HepG2 (cell line): ENCODE measurements around the gene ZBTB7A. TPM values are rescaled to one million over a fixed set of nuclear protein-coding genes. Genes with fewer than 3 reads are reported as not detected.

Experiments used
- AHR ChIP-seq: IDR thresholded peaks from 2 replicates; pipeline ENCODE4 v1.6.1; 2018; ENCODE audit warnings: missing genetic modification reagents, missing compliant biosample characterization
- BRD4 ChIP-seq: sonication (generic); formaldehyde crosslinking; IDR thresholded peaks from 2 replicates; pipeline ENCODE4 v1.4.0; 2020; ENCODE audit warnings: missing genetic modification reagents
- NCOA1 ChIP-seq: sonication (generic); formaldehyde crosslinking; IDR thresholded peaks from 2 replicates; pipeline ENCODE4 v1.9.0; 2021; ENCODE audit warnings: missing genetic modification reagents
- NFYB ChIP-seq: sonication (generic); formaldehyde crosslinking; IDR thresholded peaks from 2 replicates; pipeline ENCODE4 v1.4.0; 2020; ENCODE audit warnings: missing genetic modification reagents
- NPAS2 ChIP-seq: sonication (generic); formaldehyde crosslinking; IDR thresholded peaks from 2 replicates; pipeline ENCODE4 v1.8.0; 2022; ENCODE audit warnings: mild to moderate bottlenecking, missing genetic modification reagents, borderline replicate concordance
- PAF1 ChIP-seq: IDR thresholded peaks from 2 replicates; pipeline ENCODE4 v1.6.1; 2016; ENCODE audit warnings: missing genetic modification reagents, missing compliant biosample characterization
- SRSF9 ChIP-seq: fragments of 200-400 bp; formaldehyde crosslinking; IDR thresholded peaks from 2 replicates; pipeline ENCODE4 v1.6.1; 2018; ENCODE audit warnings: borderline replicate concordance, mild to moderate bottlenecking, low read depth, low read length; ENCODE audit not compliant: insufficient read depth, poor library complexity, severe bottlenecking
- THAP9 ChIP-seq: sonication (generic); formaldehyde crosslinking; IDR thresholded peaks from 2 replicates; pipeline ENCODE4; 2020; ENCODE audit warnings: missing genetic modification reagents, mild to moderate bottlenecking, borderline replicate concordance
- ZBTB26 ChIP-seq: IDR thresholded peaks from 2 replicates; pipeline ENCODE4 v1.6.1; 2016; ENCODE audit warnings: missing compliant biosample characterization, missing genetic modification reagents, borderline replicate concordance
- ZNF605 ChIP-seq: sonication (generic); formaldehyde crosslinking; IDR thresholded peaks from 2 replicates; pipeline ENCODE4 v1.8.0; 2022; ENCODE audit warnings: mild to moderate bottlenecking, missing genetic modification reagents
- polyA plus RNA-seq, 8 experiments: library from polyadenylated mRNA; depleted of rRNA in 3 of 8; stranded (reverse) in 7 of 8; unstranded in 1 of 8; fragments of >200 nt; fragmentation: Illumina TruSeq in 4 of 8; extraction: Trizol in 4 of 8; gene quantifications; 2 replicates each; pipeline versions ENCODE4 v1.2.1 to v1.2.3, GENCODE V29; 2011 to 2016; ENCODE audit warnings: low read depth in 4 of 8, missing spikeins in 1 of 8, mixed read lengths in 1 of 8; ENCODE audit not compliant: insufficient read depth in 1 of 8
- total RNA-seq, 5 experiments: library from RNA; depleted of rRNA; stranded (reverse); fragments of >200 nt; fragmentation: Illumina TruSeq; extraction: Trizol; gene quantifications; 2 replicates each; pipeline ENCODE4 v1.2.3, GENCODE V29; 2016; ENCODE audit warnings: low read depth in 1 of 5
- TF ChIP-seq, protein P1 (sequence below): sonication (generic); formaldehyde crosslinking; IDR thresholded peaks from 2 replicates; pipeline ENCODE4 v1.4.0; 2020; ENCODE audit warnings: missing genetic modification reagents
- TF ChIP-seq, protein P2 (sequence below): sonication (generic); formaldehyde crosslinking; IDR thresholded peaks from 2 replicates; pipeline ENCODE4 v1.4.0; 2020; ENCODE audit warnings: missing genetic modification reagents, borderline replicate concordance
- TF ChIP-seq, protein P3 (sequence below): sonication (generic); formaldehyde crosslinking; IDR thresholded peaks from 2 replicates; pipeline ENCODE4 v1.4.0; 2020; ENCODE audit warnings: missing genetic modification reagents
- TF ChIP-seq, protein P4 (sequence below): sonication (generic); formaldehyde crosslinking; IDR thresholded peaks from 2 replicates; pipeline ENCODE4 v1.5.0; 2020; ENCODE audit warnings: mild to moderate bottlenecking, missing genetic modification reagents

ZBTB7A gene
- total and polyA plus RNA-seq, 2 of the 13 experiments (the other 11 are each of a cell fraction or from before 2014, with no cell fraction given) = 3.6 to 4.0 TPM

DNA sequence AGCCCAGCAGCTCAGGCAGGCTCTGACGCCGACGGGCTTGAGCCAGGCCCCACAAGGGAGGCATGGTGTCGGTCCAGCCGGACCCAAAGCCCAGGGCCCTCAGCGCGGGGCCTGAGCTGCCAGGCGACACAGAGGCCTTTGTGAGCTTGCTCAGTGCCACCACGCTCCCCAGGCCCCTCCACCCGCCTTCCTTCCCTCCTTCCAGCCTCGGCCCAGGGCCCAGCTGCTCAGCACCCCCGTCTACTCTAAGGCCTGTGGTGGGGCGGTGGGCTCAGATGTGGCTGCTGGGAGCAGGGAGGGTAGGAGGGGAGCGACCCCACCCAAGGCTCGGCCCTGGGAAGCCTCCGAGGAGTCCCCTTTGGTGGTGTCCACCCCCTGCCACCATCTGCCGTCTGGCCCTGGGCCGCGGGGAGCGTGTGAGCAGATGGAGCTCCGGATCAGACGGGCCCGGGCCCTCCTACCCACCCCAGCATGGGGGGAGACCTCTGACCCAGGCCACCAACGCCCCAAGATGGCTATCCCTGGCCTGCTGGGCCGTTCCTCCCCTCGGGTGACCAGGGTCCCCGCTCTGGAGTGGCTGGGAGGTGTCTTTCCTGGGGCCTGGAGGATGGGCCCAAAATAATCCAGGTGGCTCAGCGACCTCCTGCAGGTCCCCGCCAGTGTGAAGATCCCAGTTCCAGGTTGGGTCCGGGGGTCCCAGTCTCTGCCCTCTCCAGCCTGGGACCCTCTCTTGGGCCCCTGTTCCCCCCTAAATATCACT is 7.8 kb downstream of the ZBTB7A start (continued):
- TF ChIP-seq SRSF9 = no peak
- no peak for TF ChIP-seq THAP9
- TF ChIP-seq ZBTB26 (CRISPR knock-in tag) = no peak
- no peak for TF ChIP-seq AHR (CRISPR knock-in tag)
- peak; percentile 3; the same call in 1 of the 2 replicates for TF ChIP-seq ZNF605
- TF ChIP-seq, protein P1, sequence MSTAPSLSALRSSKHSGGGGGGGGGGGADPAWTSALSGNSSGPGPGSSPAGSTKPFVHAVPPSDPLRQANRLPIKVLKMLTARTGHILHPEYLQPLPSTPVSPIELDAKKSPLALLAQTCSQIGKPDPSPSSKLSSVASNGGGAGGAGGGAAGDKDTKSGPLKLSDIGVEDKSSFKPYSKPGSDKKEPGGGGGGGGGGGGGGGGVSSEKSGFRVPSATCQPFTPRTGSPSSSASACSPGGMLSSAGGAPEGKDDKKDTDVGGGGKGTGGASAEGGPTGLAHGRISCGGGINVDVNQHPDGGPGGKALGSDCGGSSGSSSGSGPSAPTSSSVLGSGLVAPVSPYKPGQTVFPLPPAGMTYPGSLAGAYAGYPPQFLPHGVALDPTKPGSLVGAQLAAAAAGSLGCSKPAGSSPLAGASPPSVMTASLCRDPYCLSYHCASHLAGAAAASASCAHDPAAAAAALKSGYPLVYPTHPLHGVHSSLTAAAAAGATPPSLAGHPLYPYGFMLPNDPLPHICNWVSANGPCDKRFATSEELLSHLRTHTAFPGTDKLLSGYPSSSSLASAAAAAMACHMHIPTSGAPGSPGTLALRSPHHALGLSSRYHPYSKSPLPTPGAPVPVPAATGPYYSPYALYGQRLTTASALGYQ = no peak
- TF ChIP-seq, protein P2, sequence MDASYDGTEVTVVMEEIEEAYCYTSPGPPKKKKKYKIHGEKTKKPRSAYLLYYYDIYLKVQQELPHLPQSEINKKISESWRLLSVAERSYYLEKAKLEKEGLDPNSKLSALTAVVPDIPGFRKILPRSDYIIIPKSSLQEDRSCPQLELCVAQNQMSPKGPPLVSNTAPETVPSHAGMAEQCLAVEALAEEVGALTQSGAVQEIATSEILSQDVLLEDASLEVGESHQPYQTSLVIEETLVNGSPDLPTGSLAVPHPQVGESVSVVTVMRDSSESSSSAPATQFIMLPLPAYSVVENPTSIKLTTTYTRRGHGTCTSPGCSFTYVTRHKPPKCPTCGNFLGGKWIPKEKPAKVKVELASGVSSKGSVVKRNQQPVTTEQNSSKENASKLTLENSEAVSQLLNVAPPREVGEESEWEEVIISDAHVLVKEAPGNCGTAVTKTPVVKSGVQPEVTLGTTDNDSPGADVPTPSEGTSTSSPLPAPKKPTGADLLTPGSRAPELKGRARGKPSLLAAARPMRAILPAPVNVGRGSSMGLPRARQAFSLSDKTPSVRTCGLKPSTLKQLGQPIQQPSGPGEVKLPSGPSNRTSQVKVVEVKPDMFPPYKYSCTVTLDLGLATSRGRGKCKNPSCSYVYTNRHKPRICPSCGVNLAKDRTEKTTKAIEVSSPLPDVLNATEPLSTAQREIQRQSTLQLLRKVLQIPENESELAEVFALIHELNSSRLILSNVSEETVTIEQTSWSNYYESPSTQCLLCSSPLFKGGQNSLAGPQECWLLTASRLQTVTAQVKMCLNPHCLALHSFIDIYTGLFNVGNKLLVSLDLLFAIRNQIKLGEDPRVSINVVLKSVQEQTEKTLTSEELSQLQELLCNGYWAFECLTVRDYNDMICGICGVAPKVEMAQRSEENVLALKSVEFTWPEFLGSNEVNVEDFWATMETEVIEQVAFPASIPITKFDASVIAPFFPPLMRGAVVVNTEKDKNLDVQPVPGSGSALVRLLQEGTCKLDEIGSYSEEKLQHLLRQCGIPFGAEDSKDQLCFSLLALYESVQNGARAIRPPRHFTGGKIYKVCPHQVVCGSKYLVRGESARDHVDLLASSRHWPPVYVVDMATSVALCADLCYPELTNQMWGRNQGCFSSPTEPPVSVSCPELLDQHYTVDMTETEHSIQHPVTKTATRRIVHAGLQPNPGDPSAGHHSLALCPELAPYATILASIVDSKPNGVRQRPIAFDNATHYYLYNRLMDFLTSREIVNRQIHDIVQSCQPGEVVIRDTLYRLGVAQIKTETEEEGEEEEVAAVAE (CRISPR knock-in tag) = no peak
- TF ChIP-seq BRD4 (CRISPR knock-in tag) = no peak
- TF ChIP-seq NFYB = no peak
- TF ChIP-seq, protein P3, sequence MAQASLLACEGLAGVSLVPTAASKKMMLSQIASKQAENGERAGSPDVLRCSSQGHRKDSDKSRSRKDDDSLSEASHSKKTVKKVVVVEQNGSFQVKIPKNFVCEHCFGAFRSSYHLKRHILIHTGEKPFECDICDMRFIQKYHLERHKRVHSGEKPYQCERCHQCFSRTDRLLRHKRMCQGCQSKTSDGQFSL (CRISPR knock-in tag) = no peak; the same call in 1 of the 2 replicates
- TF ChIP-seq PAF1 = no peak
- TF ChIP-seq, protein P4, sequence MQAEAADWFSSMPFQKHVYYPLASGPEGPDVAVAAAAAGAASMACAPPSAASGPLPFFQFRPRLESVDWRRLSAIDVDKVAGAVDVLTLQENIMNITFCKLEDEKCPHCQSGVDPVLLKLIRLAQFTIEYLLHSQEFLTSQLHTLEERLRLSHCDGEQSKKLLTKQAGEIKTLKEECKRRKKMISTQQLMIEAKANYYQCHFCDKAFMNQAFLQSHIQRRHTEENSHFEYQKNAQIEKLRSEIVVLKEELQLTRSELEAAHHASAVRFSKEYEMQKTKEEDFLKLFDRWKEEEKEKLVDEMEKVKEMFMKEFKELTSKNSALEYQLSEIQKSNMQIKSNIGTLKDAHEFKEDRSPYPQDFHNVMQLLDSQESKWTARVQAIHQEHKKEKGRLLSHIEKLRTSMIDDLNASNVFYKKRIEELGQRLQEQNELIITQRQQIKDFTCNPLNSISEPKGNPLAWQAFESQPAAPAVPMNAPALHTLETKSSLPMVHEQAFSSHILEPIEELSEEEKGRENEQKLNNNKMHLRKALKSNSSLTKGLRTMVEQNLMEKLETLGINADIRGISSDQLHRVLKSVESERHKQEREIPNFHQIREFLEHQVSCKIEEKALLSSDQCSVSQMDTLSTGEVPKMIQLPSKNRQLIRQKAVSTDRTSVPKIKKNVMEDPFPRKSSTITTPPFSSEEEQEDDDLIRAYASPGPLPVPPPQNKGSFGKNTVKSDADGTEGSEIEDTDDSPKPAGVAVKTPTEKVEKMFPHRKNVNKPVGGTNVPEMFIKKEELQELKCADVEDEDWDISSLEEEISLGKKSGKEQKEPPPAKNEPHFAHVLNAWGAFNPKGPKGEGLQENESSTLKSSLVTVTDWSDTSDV (CRISPR knock-in tag) = no peak
- TF ChIP-seq NPAS2 = no peak
- TF ChIP-seq NCOA1 (CRISPR knock-in tag) = no peak
